HEK293T (cell line): ENCODE measurements around the gene LRP2.

Experiments used
- CTCF ChIA-PET: fragments of 350-600 bp; formaldehyde crosslinking; extraction: SDS; loops from one replicate; lab custom pipeline; 2021; ENCODE audit warnings: antibody characterized with exemption, inconsistent platforms; lab: Yijun Ruan, JAX
- POLR2A ChIA-PET: fragments of 350-600 bp; formaldehyde crosslinking; extraction: SDS; loops from one replicate; lab custom pipeline; 2020; ENCODE audit warnings: antibody characterized with exemption, inconsistent platforms; lab: Yijun Ruan, JAX
- DNase-seq: peaks from one replicate; pipeline ENCODE4 v3.0.0; 2012; ENCODE audit warnings: mixed read lengths; ENCODE audit errors: extremely low spot score
- ARNT ChIP-seq: fragments of 450-650 bp; IDR thresholded peaks from 2 replicates; pipeline ENCODE4 v1.6.1; 2017; ENCODE audit warnings: mild to moderate bottlenecking
- BHLHE40 ChIP-seq: fragments of 450-650 bp; IDR thresholded peaks from 2 replicates; pipeline ENCODE4 v1.6.1; 2016; ENCODE audit warnings: mild to moderate bottlenecking, moderate library complexity, borderline replicate concordance
- CTBP1 ChIP-seq: fragments of 450-650 bp; IDR thresholded peaks from 2 replicates; pipeline ENCODE4 v1.6.1; 2016; ENCODE audit warnings: borderline replicate concordance
- ELF4 ChIP-seq: fragments of 450-650 bp; IDR thresholded peaks from 2 replicates; pipeline ENCODE4 v1.6.1; 2017; ENCODE audit warnings: antibody characterized with exemption
- FOXA1 ChIP-seq: fragments of 450-650 bp; IDR thresholded peaks from 2 replicates; pipeline ENCODE4 v1.6.1; 2016; ENCODE audit warnings: mild to moderate bottlenecking
- FOXK2 ChIP-seq: fragments of 450-650 bp; IDR thresholded peaks from 2 replicates; pipeline ENCODE4 v1.6.1; 2016; ENCODE audit warnings: mild to moderate bottlenecking
- FOXM1 ChIP-seq: fragments of 450-650 bp; IDR thresholded peaks from 2 replicates; pipeline ENCODE4 v1.6.1; 2017; ENCODE audit warnings: mild to moderate bottlenecking, borderline replicate concordance
- HDGF ChIP-seq: fragments of 450-650 bp; IDR thresholded peaks from 2 replicates; pipeline ENCODE4 v1.6.1; 2017; ENCODE audit warnings: antibody characterized with exemption, borderline replicate concordance
- L3MBTL2 ChIP-seq: fragments of 450-650 bp; conservative IDR thresholded peaks from 2 replicates; pipeline ENCODE4 v1.6.1; 2016; ENCODE audit warnings: mild to moderate bottlenecking
- LEF1 ChIP-seq: fragments of 450-650 bp; IDR thresholded peaks from 2 replicates; pipeline ENCODE4 v1.6.1; 2017; ENCODE audit warnings: mild to moderate bottlenecking, borderline replicate concordance
- NFRKB ChIP-seq: fragments of 450-650 bp; IDR thresholded peaks from 2 replicates; pipeline ENCODE4 v1.6.1; 2016; ENCODE audit warnings: mild to moderate bottlenecking, moderate library complexity
- SP1 ChIP-seq: fragments of 450-650 bp; IDR thresholded peaks from 2 replicates; pipeline ENCODE4 v1.6.1; 2017
- SUZ12 ChIP-seq: fragments of 450-650 bp; IDR thresholded peaks from 2 replicates; pipeline ENCODE4 v1.6.1; 2016; ENCODE audit warnings: mild to moderate bottlenecking
- TARDBP ChIP-seq: fragments of 450-650 bp; IDR thresholded peaks from 2 replicates; pipeline ENCODE4 v1.6.1; 2016
- ZNF384 ChIP-seq: fragments of 450-650 bp; IDR thresholded peaks from 2 replicates; pipeline ENCODE4 v1.6.1; 2016
- TF ChIP-seq, protein P1 (sequence below): fragments of 450-650 bp; IDR thresholded peaks from 2 replicates; pipeline ENCODE4 v1.6.1; 2016

Gene LRP2

GRCh38 chr2:169131587-169132512 is 230.5 kb downstream of the LRP2 start:
- DNase-seq, result peak; percentile 57
- ChIA-PET POLR2A (no interaction called here), CTCF (interaction anchor here (0.7 to 2.1 kb wide), 8 partner anchors 9 to 173 kb away, joined by 3 to 18 read pairs (median 4); no protein-coding TSS in a partner anchor)
- TF ChIP-seq FOXK2, result no peak
- TF ChIP-seq, protein P1, sequence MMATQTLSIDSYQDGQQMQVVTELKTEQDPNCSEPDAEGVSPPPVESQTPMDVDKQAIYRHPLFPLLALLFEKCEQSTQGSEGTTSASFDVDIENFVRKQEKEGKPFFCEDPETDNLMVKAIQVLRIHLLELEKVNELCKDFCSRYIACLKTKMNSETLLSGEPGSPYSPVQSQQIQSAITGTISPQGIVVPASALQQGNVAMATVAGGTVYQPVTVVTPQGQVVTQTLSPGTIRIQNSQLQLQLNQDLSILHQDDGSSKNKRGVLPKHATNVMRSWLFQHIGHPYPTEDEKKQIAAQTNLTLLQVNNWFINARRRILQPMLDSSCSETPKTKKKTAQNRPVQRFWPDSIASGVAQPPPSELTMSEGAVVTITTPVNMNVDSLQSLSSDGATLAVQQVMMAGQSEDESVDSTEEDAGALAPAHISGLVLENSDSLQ, result peak; percentile 51; the same call in 1 of the 2 replicates

- DNase-seq, result no peak
- ChIA-PET POLR2A (no interaction called here), CTCF (no interaction called here)
- no peak for TF ChIP-seq FOXK2
- no peak for TF ChIP-seq SP1
- TF ChIP-seq NFRKB, result no peak
- TF ChIP-seq L3MBTL2, result no peak
- no peak for TF ChIP-seq LEF1
- TF ChIP-seq ELF4, result no peak
- no peak for TF ChIP-seq SUZ12
- no peak for TF ChIP-seq TARDBP
- no peak for TF ChIP-seq FOXA1
- TF ChIP-seq ZNF384, result no peak
Observed at GRCh38 chr2:169129703-169130243, 232.6 kb downstream of the LRP2 start.

DNA sequence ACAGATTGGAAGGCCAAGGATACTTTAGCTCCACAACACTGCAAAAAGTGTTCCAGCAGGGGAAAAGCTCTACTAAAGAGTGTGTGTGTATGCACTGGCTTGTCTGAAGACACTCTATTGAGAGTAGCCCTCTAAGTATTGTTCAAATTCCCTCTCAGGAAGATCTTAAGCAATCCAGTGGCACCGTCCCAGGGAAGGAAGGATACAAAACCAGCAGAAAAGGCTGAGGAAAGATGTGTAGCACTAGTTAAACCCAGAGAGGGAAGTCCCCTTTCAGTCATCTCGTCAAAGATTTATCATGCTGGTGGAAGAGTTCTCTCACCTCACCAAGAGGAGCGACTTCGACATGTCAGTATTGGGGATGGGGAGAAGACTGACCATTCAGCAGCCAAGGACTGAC is 242.5 kb downstream of the LRP2 start:
- TF ChIP-seq SUZ12, result no peak
- TF ChIP-seq ELF4, result no peak
- TF ChIP-seq, protein P1, result no peak
- no peak for TF ChIP-seq FOXM1
- TF ChIP-seq CTBP1, result no peak
- TF ChIP-seq SP1, result no peak
- no peak for TF ChIP-seq L3MBTL2
- TF ChIP-seq BHLHE40, result no peak
- TF ChIP-seq ZNF384, result no peak
- no peak for TF ChIP-seq LEF1
- no peak for TF ChIP-seq FOXA1
- no peak for TF ChIP-seq ARNT
- TF ChIP-seq FOXK2, result no peak
- DNase-seq, result no peak
- ChIA-PET POLR2A (no interaction called here), CTCF (no interaction called here)

DNA sequence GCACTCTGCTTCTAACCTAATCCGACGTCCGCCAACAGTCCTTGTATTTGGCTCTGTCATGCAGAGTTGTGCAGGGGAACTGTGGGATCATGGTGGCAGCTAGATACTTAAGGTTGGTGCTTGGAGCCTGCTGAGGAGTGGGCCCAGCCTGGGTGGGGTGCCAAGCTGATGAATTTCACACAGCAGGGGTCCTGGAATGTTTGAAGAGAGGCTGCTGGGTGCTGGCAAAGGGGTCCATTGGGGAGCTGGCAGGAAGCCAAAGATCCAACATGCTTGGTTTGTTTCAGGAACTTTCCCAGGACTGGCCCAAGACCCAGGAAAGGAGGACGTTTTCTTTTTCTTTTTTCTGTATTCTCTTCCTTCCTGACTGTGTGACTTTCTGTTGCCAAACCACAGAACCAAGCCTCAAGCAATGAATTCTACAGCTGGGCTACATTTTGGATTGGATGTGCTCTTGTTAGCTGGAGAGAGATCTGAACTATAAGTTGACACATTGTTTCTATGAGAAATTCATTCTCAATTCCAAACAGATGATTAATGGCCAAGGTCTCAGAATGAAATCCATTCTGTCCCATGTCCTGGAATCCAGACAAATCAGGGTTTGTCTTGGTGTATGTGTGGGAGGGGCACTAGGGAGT is 243.1 kb downstream of the LRP2 start:
- ChIA-PET CTCF (no interaction called here), POLR2A (no interaction called here)
- TF ChIP-seq SP1 (no peak), FOXK2 (no peak), SUZ12 (no peak), L3MBTL2 (no peak), HDGF (no peak), ELF4 (no peak), NFRKB (no peak), CTBP1 (no peak)
- DNase-seq, result no peak

GRCh38 chr2:169118060-169118459 is 244.3 kb downstream of the LRP2 start:
- TF ChIP-seq ZNF384, result no peak
- no peak for TF ChIP-seq ARNT
- TF ChIP-seq FOXM1, result no peak
- no peak for TF ChIP-seq SP1
- no peak for TF ChIP-seq BHLHE40
- no peak for TF ChIP-seq CTBP1
- TF ChIP-seq LEF1, result no peak
- no peak for TF ChIP-seq FOXA1
- no peak for TF ChIP-seq TARDBP
- TF ChIP-seq HDGF, result no peak
- no peak for TF ChIP-seq L3MBTL2
- no peak for TF ChIP-seq SUZ12
- TF ChIP-seq, protein P1, result no peak
- no peak for TF ChIP-seq FOXK2
- POLR2A ChIA-PET, result no interaction called here
- CTCF ChIA-PET, result no interaction called here
- no peak for DNase-seq

DNA sequence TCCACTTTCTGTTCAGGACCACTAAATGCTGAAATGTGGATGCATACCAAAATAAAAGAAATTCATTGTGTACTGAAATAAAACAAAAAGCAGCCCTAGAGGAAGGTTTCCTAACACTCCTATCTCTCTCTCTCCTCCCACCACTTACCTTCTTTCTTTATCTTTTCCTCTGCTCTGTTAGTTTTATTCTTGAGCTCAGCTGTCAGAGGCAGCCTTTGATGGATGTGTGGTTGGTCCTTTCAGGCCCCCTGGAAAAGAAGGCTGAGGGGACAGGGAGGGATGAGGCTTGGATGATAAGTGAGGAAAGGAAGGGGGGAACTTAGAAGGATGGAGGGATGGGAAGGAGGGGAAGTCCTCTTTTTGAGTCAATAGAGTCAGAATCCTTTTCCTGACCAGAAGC is 245.3 kb downstream of the LRP2 start:
- no peak for TF ChIP-seq FOXA1
- no peak for TF ChIP-seq ZNF384
- no peak for TF ChIP-seq SUZ12
- TF ChIP-seq ELF4, result no peak
- TF ChIP-seq LEF1, result no peak
- no peak for TF ChIP-seq L3MBTL2
- TF ChIP-seq ARNT, result no peak
- TF ChIP-seq SP1, result no peak
- TF ChIP-seq, protein P1, result no peak
- TF ChIP-seq NFRKB, result no peak
- ChIA-PET CTCF (no interaction called here), POLR2A (no interaction called here)
- DNase-seq, result no peak
